Activated T-helper 2 cell treated with anti-CD3 and anti-CD28 coated beads, Interferon-gamma antibody, Interleukin-2, Interleukin-4, amounts not matched to agents 10 μg/mL and 5 μg/mL and 100 μg/mL, durations not matched to agents 14 hours and 24 hours and 36 hours (primary cell): ENCODE data around the gene EXTL1. TPM values are rescaled to one million over a fixed set of nuclear protein-coding genes. Genes with fewer than 3 reads are reported as not detected.
A peak's percentile ranks its signal among the peaks of the same experiment; 100 is the strongest.

Source experiments
- DNase-seq: peaks from one replicate; pipeline ENCODE4 v3.0.0; 2021; ENCODE audit warnings: low spot score
- H3K27ac Mint-ChIP-seq: one replicate; pipeline ENCODE4 v1.8.0; 2021; ENCODE audit warnings: mixed read lengths
- H3K27me3 Mint-ChIP-seq: one replicate; pipeline ENCODE4 v1.8.0; 2021; ENCODE audit warnings: low read depth, mixed read lengths
- H3K36me3 Mint-ChIP-seq: one replicate; pipeline ENCODE4 v1.8.0; 2021; ENCODE audit warnings: low read depth, mixed read lengths
- H3K4me1 Mint-ChIP-seq: one replicate; pipeline ENCODE4 v1.8.0; 2021; ENCODE audit warnings: low read depth, mixed read lengths
- H3K4me3 Mint-ChIP-seq: one replicate; pipeline ENCODE4 v1.8.0; 2021; ENCODE audit warnings: low read depth, mild to moderate bottlenecking, moderate library complexity, mixed read lengths
- H3K9me3 Mint-ChIP-seq: one replicate; pipeline ENCODE4 v1.8.0; 2021; ENCODE audit warnings: mixed read lengths
- intact Hi-C: fragments of 100-400 bp; cut with micrococcal nuclease; formaldehyde crosslinking; loops from one replicate; pipeline ENCODE4 v1.15.1; 2023
- total RNA-seq: library from RNA; stranded (reverse); gene quantifications from 2 replicates; pipeline ENCODE4 v1.2.3, GENCODE V29; 2022

EXTL1 gene
- total RNA-seq, 1 donor from 2014 or later, result not detected

GRCh38 chr1:25990702-25991395 lies 30.7 kb upstream of the EXTL1 start:
- Mint-ChIP-seq H3K4me3 (peak overlapping the region; percentile 74), H3K36me3 (peaks cover 8% of the 10 kb centered on the region), H3K27ac (peak overlapping the region; percentile 79), H3K9me3 (no peaks in the 10 kb centered on the region), H3K4me1 (peaks cover 48% of the 10 kb centered on the region), H3K27me3 (no peaks in the 10 kb centered on the region)
- DNase-seq, result peak; percentile 28
- intact Hi-C loops, result no loop called here

GRCh38 chr1:25991937-25992688 lies 29.5 kb upstream of the EXTL1 start:
- Mint-ChIP-seq H3K27ac (no peak overlapping the region), H3K9me3 (no peaks in the 10 kb centered on the region), H3K36me3 (peaks cover 3% of the 10 kb centered on the region), H3K27me3 (no peaks in the 10 kb centered on the region), H3K4me3 (no peak overlapping the region), H3K4me1 (peaks cover 49% of the 10 kb centered on the region)
- intact Hi-C loops, result no loop called here
- no peak for DNase-seq

GRCh38 chr1:25992689-25993171 lies 28.8 kb upstream of the EXTL1 start:
- peaks cover 53% of the 10 kb centered on the region for H3K4me1 Mint-ChIP-seq
- DNase-seq, result no peak
- H3K9me3 Mint-ChIP-seq, result no peaks in the 10 kb centered on the region
- no peak overlapping the region for H3K4me3 Mint-ChIP-seq
- no peaks in the 10 kb centered on the region for H3K27me3 Mint-ChIP-seq
- intact Hi-C loops, result no loop called here
- H3K27ac Mint-ChIP-seq, result no peak overlapping the region
- no peaks in the 10 kb centered on the region for H3K36me3 Mint-ChIP-seq

GRCh38 chr1:25993197-25993951 lies 28.2 kb upstream of the EXTL1 start:
- Mint-ChIP-seq H3K36me3 (no peaks in the 10 kb centered on the region), H3K4me1 (peaks cover 51% of the 10 kb centered on the region), H3K27me3 (no peaks in the 10 kb centered on the region), H3K27ac (no peak overlapping the region), H3K4me3 (no peak overlapping the region), H3K9me3 (no peaks in the 10 kb centered on the region)
- DNase-seq, result no peak
- intact Hi-C loops, result no loop called here

- no peak overlapping the region for H3K4me3 Mint-ChIP-seq
- H3K27me3 Mint-ChIP-seq, result no peaks in the 10 kb centered on the region
- no peak for DNase-seq
- no peaks in the 10 kb centered on the region for H3K9me3 Mint-ChIP-seq
- no peaks in the 10 kb centered on the region for H3K36me3 Mint-ChIP-seq
- peaks cover 49% of the 10 kb centered on the region for H3K4me1 Mint-ChIP-seq
- H3K27ac Mint-ChIP-seq, result no peak overlapping the region
- intact Hi-C loops, result no loop called here
Observed at GRCh38 chr1:25994402-25995150, 27.0 kb upstream of the EXTL1 start.

- no peak for DNase-seq
- Mint-ChIP-seq H3K27ac (peak overlapping the region; percentile 99), H3K4me1 (peaks cover 32% of the 10 kb centered on the region), H3K36me3 (no peaks in the 10 kb centered on the region), H3K4me3 (peak overlapping the region; percentile 98), H3K9me3 (no peaks in the 10 kb centered on the region), H3K27me3 (no peaks in the 10 kb centered on the region)
- intact Hi-C loops, result no loop called here
Observed at GRCh38 chr1:25996966-25997827, 24.4 kb upstream of the EXTL1 start.

GRCh38 chr1:25997828-25998761 lies 23.5 kb upstream of the EXTL1 start, which contains the start of gene PAFAH2:
PAFAH2 (minus strand) TSS chr1:25998063; CDS start chr1:25990816, 7,247 bp downstream.
- Mint-ChIP-seq H3K27me3 (no peaks in the 10 kb centered on the region), H3K9me3 (no peaks in the 10 kb centered on the region), H3K27ac (peak within 1 kb of the TSS; percentile 99), H3K4me3 (peak within 1 kb of the TSS; percentile 98), H3K4me1 (peaks cover 23% of the 10 kb centered on the region), H3K36me3 (no peaks in the 10 kb centered on the region)
- peak; percentile 96 for DNase-seq
- intact Hi-C loops, result loop anchor here (1.0 to 2.0 kb wide), 4 partner anchors 93 to 178 kb away; partner anchors contain the start of gene PDIK1L

- Mint-ChIP-seq H3K4me3 (no peak overlapping the region), H3K36me3 (no peaks in the 10 kb centered on the region), H3K27ac (no peak overlapping the region), H3K4me1 (peaks cover 17% of the 10 kb centered on the region), H3K27me3 (peaks cover 2% of the 10 kb centered on the region), H3K9me3 (no peaks in the 10 kb centered on the region)
- intact Hi-C loops, result loop anchor here (2.0 kb wide), 1 partner anchor 112 kb away; the partner anchor contains the start of gene PDIK1L
- DNase-seq, result no peak
Observed at GRCh38 chr1:25999041-25999800, 22.4 kb upstream of the EXTL1 start.

- H3K4me3 Mint-ChIP-seq, result no peak overlapping the region
- H3K4me1 Mint-ChIP-seq, result peaks cover 6% of the 10 kb centered on the region
- no peak for DNase-seq
- no peaks in the 10 kb centered on the region for H3K9me3 Mint-ChIP-seq
- H3K27me3 Mint-ChIP-seq, result peaks cover 11% of the 10 kb centered on the region
- no peaks in the 10 kb centered on the region for H3K36me3 Mint-ChIP-seq
- H3K27ac Mint-ChIP-seq, result no peak overlapping the region
- intact Hi-C loops, result no loop called here
Observed at GRCh38 chr1:26003262-26003661, 18.3 kb upstream of the EXTL1 start.

GRCh38 chr1:26003756-26004155 lies 17.8 kb upstream of the EXTL1 start:
- no peak overlapping the region for H3K27ac Mint-ChIP-seq
- H3K36me3 Mint-ChIP-seq, result no peaks in the 10 kb centered on the region
- no peak overlapping the region for H3K4me3 Mint-ChIP-seq
- no peaks in the 10 kb centered on the region for H3K9me3 Mint-ChIP-seq
- intact Hi-C loops, result no loop called here
- H3K4me1 Mint-ChIP-seq, result peaks cover under 1% of the 10 kb centered on the region
- H3K27me3 Mint-ChIP-seq, result peaks cover 11% of the 10 kb centered on the region
- DNase-seq, result no peak
